K562 (cell line): ENCODE results near the gene SLC26A5. TPM values are rescaled to one million over a fixed set of nuclear protein-coding genes. Genes with fewer than 3 reads are reported as not detected.

Experiments used
- GATAD2B ChIP-seq: fragments of 450-650 bp; IDR thresholded peaks from 2 replicates; pipeline ENCODE4 v1.6.1; 2017; ENCODE audit warnings: mild to moderate bottlenecking, borderline replicate concordance
- HOXB6 ChIP-seq: fragments of 250-450 bp; sonication (Bioruptor Pico); IDR thresholded peaks from 2 replicates; pipeline ENCODE4 v1.5.1; 2022; ENCODE audit warnings: mild to moderate bottlenecking, borderline replicate concordance
- IRF2 ChIP-seq: sonication (generic); formaldehyde crosslinking; IDR thresholded peaks from 2 replicates; pipeline ENCODE4 v1.8.1; 2022; ENCODE audit warnings: mild to moderate bottlenecking, missing genetic modification reagents
- KAT8 ChIP-seq: fragments of 450-650 bp; IDR thresholded peaks from 2 replicates; pipeline ENCODE4 v1.6.1; 2016; ENCODE audit warnings: low read depth, mild to moderate bottlenecking
- MGA ChIP-seq: fragments of 450-650 bp; IDR thresholded peaks from 2 replicates; pipeline ENCODE4 v1.6.1; 2016; ENCODE audit warnings: mild to moderate bottlenecking, moderate library complexity
- NFIC ChIP-seq: fragments of 450-650 bp; IDR thresholded peaks from 2 replicates; pipeline ENCODE4 v1.6.1; 2017; ENCODE audit warnings: mild to moderate bottlenecking, inconsistent platforms
- TAF1 ChIP-seq: IDR thresholded peaks from 2 replicates; pipeline ENCODE4 v1.6.1; 2011; ENCODE audit warnings: mild to moderate bottlenecking, low read length, moderate library complexity; ENCODE audit not compliant: insufficient read depth, control insufficient read depth, severe bottlenecking; ENCODE audit errors: extremely low read depth
- TCF3 ChIP-seq: sonication (generic); formaldehyde crosslinking; IDR thresholded peaks from 2 replicates; pipeline ENCODE4 v1.4.0; 2020; ENCODE audit warnings: mild to moderate bottlenecking, missing genetic modification reagents
- ZNF253 ChIP-seq: fragments of 250-450 bp; sonication (Bioruptor Pico); conservative IDR thresholded peaks from 2 replicates; pipeline ENCODE4 v1.6.1; 2021; ENCODE audit warnings: mild to moderate bottlenecking
- ZNF609 ChIP-seq: sonication (generic); formaldehyde crosslinking; IDR thresholded peaks from 2 replicates; pipeline ENCODE4 v1.8.1; 2023; ENCODE audit warnings: missing genetic modification reagents, mild to moderate bottlenecking, borderline replicate concordance
- ZNF644 ChIP-seq: fragments of 200-800 bp; sonication (Bioruptor generic); IDR thresholded peaks from 2 replicates; pipeline ENCODE4 v1.6.1; 2016; ENCODE audit warnings: low read depth, missing genetic modification characterization, missing compliant biosample characterization
- polyA plus RNA-seq, 8 experiments: library from polyadenylated mRNA; depleted of rRNA in 4 of 8; stranded (reverse) in 5 of 8; unstranded in 3 of 8; fragments of >200 nt; fragmentation: Nextera tagmentation in 2 of 8; fragmentation: Illumina TruSeq in 1 of 8; extraction: Ambion mirVana in 2 of 8; extraction: Trizol in 1 of 8; gene quantifications; 2 replicates each; pipeline versions ENCODE4 v1.2.1 to v1.2.3, GENCODE V29; 2011 to 2014; ENCODE audit warnings: inconsistent platforms in 1 of 8, missing spikeins in 1 of 8
- total RNA-seq, 7 experiments: library from RNA; depleted of rRNA in 6 of 7; stranded (reverse); fragments of >200 nt in 6 of 7; fragmentation: Illumina TruSeq in 2 of 7; extraction: Trizol in 2 of 7; gene quantifications; 2 replicates each; pipeline versions ENCODE4 v1.2.1 to v1.2.3, GENCODE V29; 2011 to 2021; ENCODE audit warnings: low replicate concordance in 1 of 7

The SLC26A5 gene
- total and polyA plus RNA-seq, 9 of the 15 experiments (the other 6 are each of a cell fraction or from before 2014, with no cell fraction given) = not detected

DNA sequence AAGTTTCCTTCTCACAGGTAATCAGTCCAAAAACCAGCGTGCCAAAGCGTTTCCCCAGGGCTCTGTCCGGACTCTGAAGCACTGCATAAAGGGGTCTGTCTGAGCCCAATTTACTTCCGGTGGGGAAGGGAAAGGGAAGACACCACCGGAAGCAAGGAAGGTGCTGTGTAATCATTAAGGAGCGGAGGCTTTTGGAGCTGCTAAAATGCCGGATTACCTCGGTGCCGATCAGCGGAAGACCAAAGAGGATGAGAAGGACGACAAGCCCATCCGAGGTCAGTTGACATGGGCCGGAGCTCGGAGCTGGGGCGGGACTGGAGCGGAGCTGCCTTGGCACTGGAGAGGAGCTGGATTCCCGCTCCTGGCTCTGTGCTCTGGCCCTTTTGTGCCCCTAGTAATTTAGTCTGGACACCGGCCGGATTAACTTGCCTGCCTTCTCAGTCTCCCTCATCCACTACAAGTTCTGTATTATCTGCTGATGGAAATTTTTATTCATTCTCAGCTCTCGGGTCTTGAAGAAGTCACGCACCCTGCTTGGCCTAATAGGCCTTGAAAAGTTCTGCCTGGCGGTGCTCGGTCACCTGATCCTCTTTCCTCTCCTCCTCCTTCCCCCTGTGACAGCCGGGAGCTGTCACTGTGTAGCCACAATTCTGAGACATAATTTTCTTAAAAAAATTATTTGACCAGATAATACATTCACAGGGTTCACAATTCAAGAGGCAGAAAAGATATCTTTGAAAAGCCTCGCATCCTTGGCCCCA lies 98.3 kb downstream of the SLC26A5 start, which contains the start of gene PSMC2 (continued):
- no peak; the same call in 1 of the 2 replicates for TF ChIP-seq MGA
- no peak for TF ChIP-seq ZNF644 (tag)
- no peak for TF ChIP-seq GATAD2B
- TF ChIP-seq NFIC = peak; percentile 52
- TF ChIP-seq TAF1 = peak; percentile 97
- no peak for TF ChIP-seq ZNF253
- TF ChIP-seq KAT8 = no peak
- TF ChIP-seq TCF3 = no peak; the same call in 1 of the 2 replicates
- no peak for TF ChIP-seq HOXB6 (CRISPR knock-in tag)
- no peak for TF ChIP-seq ZNF609 (CRISPR knock-in tag)
- no peak for TF ChIP-seq IRF2 (CRISPR knock-in tag)
